Mesendoderm (in vitro differentiated cells): ENCODE results near the gene AGR2. TPM values are rescaled to one million over a fixed set of nuclear protein-coding genes. Genes with fewer than 3 reads are reported as not detected.
"Not testable (repeated sequence)": the region's sequence is repeated elsewhere in the genome, so short reads cannot be mapped to it uniquely, and the experiment has no call there.

Source experiments
- DNase-seq: peaks from one replicate; pipeline ENCODE4 v3.0.0; 2013
- H2AK5ac ChIP-seq: 2 replicates; pipeline ENCODE4 v1.6.1; 2013; ENCODE audit warnings: low read length, inconsistent platforms
- H2BK120ac ChIP-seq: 2 replicates; pipeline ENCODE4 v1.6.1; 2013; ENCODE audit warnings: low read depth, mild to moderate bottlenecking, low read length, moderate library complexity, mixed read lengths
- H2BK15ac ChIP-seq: replicated peaks from 2 replicates; pipeline ENCODE4 v1.6.1; 2013; ENCODE audit warnings: low read depth, mild to moderate bottlenecking, moderate library complexity
- H2BK5ac ChIP-seq: 2 replicates; pipeline ENCODE4 v1.6.1; 2013; ENCODE audit warnings: low read length, inconsistent platforms
- H3K18ac ChIP-seq: 2 replicates; pipeline ENCODE4 v1.6.1; 2013; ENCODE audit warnings: mild to moderate bottlenecking, low read length, mixed read lengths
- H3K23ac ChIP-seq: one replicate; pipeline ENCODE4 v1.6.1; 2013; ENCODE audit warnings: low read length
- H3K27ac ChIP-seq: 2 replicates; pipeline ENCODE4 v1.5.1; 2013; ENCODE audit warnings: low read depth, mild to moderate bottlenecking, inconsistent platforms, low read length, moderate library complexity
- H3K27me3 ChIP-seq: 2 replicates; pipeline ENCODE4 v1.6.1; 2013; ENCODE audit warnings: low read length, control low read depth, mild to moderate bottlenecking, inconsistent platforms; ENCODE audit not compliant: insufficient read depth, poor library complexity
- H3K36me3 ChIP-seq: 2 replicates; pipeline ENCODE4 v1.6.1; 2013; ENCODE audit warnings: low read length, inconsistent platforms; ENCODE audit not compliant: control insufficient read depth, insufficient read depth
- H3K4ac ChIP-seq: one replicate; pipeline ENCODE4 v1.6.1; 2013; ENCODE audit warnings: low read depth, mild to moderate bottlenecking, low read length, moderate library complexity
- H3K4me1 ChIP-seq: 2 replicates; pipeline ENCODE4 v1.6.1; 2013; ENCODE audit warnings: low read depth, low read length, inconsistent platforms; ENCODE audit not compliant: control insufficient read depth
- H3K4me2 ChIP-seq: 2 replicates; pipeline ENCODE4 v1.6.1; 2013; ENCODE audit warnings: low read length
- H3K4me3 ChIP-seq: 2 replicates; pipeline ENCODE4 v1.5.1; 2013; ENCODE audit warnings: mild to moderate bottlenecking, low read length
- H3K56ac ChIP-seq: one replicate; pipeline ENCODE4 v1.6.1; 2013; ENCODE audit warnings: low read length
- H3K79me1 ChIP-seq: 2 replicates; pipeline ENCODE4 v1.6.1; 2013; ENCODE audit warnings: low read length, inconsistent platforms
- H3K79me2 ChIP-seq: 2 replicates; pipeline ENCODE4 v1.6.1; 2013; ENCODE audit warnings: mild to moderate bottlenecking, low read length; ENCODE audit not compliant: control insufficient read depth, insufficient read depth
- H3K9ac ChIP-seq: 2 replicates; pipeline ENCODE4 v1.6.1; 2013; ENCODE audit warnings: low read length, inconsistent platforms
- H4K5ac ChIP-seq: one replicate; pipeline ENCODE4 v1.6.1; 2013; ENCODE audit warnings: low read length
- H4K8ac ChIP-seq: one replicate; pipeline ENCODE4 v1.6.1; 2013; ENCODE audit warnings: low read depth, mild to moderate bottlenecking, control low read depth, low read length, moderate library complexity
- WGBS: extraction: QIAGEN DNeasy Blood & Tissue Kit; methylation state at CpG from one replicate; pipeline ENCODE4 v1.1.7; 2013; ENCODE audit warnings: low lambda C conversion rate, missing lambda C conversion rate; ENCODE audit not compliant: insufficient coverage; ENCODE audit errors: extremely low coverage; 5-methylcytosine and 5-hydroxymethylcytosine counted together
- polyA plus RNA-seq, 2 experiments: library from polyadenylated mRNA; stranded (reverse); fragments of 200-250 nt; gene quantifications; one replicate each; pipeline ENCODE4 v1.2.3, GENCODE V29; 2013

Gene AGR2
- polyA plus RNA-seq (2013, experiment 1 of 2), result not detected
- polyA plus RNA-seq (2013, experiment 2 of 2), result not detected

DNA sequence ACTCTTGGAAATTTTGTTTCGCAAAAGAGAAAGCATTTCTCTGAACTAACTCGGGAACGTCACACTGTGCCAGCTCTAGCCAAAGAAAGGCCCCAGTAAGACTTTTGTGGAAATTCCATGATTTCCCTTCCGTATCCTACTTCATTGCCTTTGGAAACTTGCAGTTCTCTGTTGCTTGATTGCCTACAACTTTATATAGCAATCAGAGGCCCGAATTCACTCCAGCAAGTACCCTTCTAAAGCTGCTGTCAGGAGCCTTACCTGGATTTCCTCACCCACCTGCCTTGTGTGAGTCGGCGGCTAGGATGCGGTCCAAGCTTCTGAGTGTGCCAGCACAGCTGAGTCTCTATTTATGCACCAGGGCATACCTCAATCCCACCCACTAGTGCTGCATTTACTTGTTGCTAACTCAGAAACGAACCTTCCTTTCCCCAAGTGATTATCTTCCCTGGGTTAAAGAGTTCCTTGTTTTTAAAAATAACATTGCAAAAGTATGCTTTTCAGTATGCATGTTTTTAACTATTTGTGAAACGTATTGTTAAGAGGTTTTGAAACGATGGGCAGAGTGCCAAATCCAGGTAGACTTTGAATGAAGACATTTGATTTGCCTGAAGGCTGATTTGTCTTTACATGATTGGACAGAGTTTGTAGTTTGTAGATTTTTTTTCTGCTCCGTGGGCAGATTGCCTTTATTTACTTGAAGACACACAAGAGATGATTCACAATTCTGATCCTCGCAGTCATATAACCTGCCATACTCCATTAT is at the start of gene AGR2:
Gene AGR2, minus strand, starts transcription at position 326 of the 766 bp plus-strand sequence. CDS start 3,203 bp downstream, outside the sequence.
- H3K36me3 ChIP-seq, result no peaks in the 10 kb centered on the region
- no peak for DNase-seq
- no peaks in the 10 kb centered on the region for H3K27me3 ChIP-seq
- no peak within 1 kb of the TSS for H2BK5ac ChIP-seq
- H3K4ac ChIP-seq, result no peak within 1 kb of the TSS
- no peaks in the 10 kb centered on the region for H3K79me1 ChIP-seq
- no peak within 1 kb of the TSS for H3K27ac ChIP-seq
- no peak within 1 kb of the TSS for H3K56ac ChIP-seq
- H2BK120ac ChIP-seq, result no peak within 1 kb of the TSS
- no peak within 1 kb of the TSS for H3K9ac ChIP-seq
- H3K79me2 ChIP-seq, result no peaks in the 10 kb centered on the region
- H3K18ac ChIP-seq, result no peak within 1 kb of the TSS
- H3K23ac ChIP-seq, result no peak within 1 kb of the TSS
- H4K8ac ChIP-seq, result no peak within 1 kb of the TSS
- no peak within 1 kb of the TSS for H2AK5ac ChIP-seq
- no peak within 1 kb of the TSS for H2BK15ac ChIP-seq
- no peak within 1 kb of the TSS for H3K4me3 ChIP-seq
- no peaks in the 10 kb centered on the region for H3K4me1 ChIP-seq
- H4K5ac ChIP-seq, result no peak within 1 kb of the TSS
- no peak within 1 kb of the TSS for H3K4me2 ChIP-seq
- WGBS, result 100% methylated on average over 1 of the region's 13 CpGs

DNA sequence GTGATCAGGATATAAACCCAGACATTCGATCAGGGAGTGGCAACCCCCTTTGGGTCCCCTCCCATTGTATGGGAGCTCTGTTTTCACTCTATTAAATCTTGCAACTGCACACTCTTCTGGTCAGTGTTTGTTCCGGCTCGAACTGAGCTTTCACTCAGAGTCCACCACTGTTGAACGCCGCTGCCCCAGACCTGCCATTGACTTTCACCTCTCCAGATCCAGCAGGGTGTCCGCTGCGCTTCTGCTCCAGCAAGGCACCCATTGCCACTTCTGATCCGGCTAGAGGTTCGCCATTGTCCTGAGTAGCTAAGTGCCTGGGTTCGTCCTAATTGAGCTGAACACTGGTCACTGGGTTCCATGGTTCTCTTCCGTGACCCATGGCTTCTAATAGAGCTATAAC is 48.4 kb upstream of the AGR2 start:
- not testable (repeated sequence) for H3K9ac ChIP-seq, H3K79me2 ChIP-seq, H3K27me3 ChIP-seq, H3K4me2 ChIP-seq, H2BK15ac ChIP-seq, H2BK5ac ChIP-seq, H4K8ac ChIP-seq, H3K56ac ChIP-seq, H3K36me3 ChIP-seq, H3K18ac ChIP-seq, H3K27ac ChIP-seq, H3K4ac ChIP-seq, H2AK5ac ChIP-seq, H3K4me1 ChIP-seq, H2BK120ac ChIP-seq, H3K79me1 ChIP-seq, DNase-seq, H3K23ac ChIP-seq, H3K4me3 ChIP-seq, H4K5ac ChIP-seq
- no CpG with 5 or more reads among the region's 11 CpGs for WGBS

DNA sequence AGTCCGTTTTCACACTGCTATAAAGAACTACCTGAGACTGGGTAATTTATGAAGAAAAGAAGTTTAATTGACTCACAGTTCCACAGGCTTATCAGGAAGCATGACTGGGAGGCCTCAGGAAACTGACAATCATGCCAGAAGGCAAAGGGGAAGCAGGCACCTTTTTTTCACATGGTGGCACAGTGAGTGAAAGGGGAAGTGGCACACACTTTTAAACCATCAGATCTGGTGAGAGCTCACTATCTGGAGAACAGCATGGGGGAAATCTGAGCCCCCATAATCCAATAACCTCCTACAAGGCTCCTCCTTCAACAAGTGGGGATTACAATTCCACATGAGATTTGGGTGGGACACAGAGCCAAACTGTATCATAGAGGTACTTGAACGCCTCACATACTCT is 47.0 kb upstream of the AGR2 start:
- Histone ChIP-seq H3K4me3 (no peak overlapping the region), H3K56ac (no peak overlapping the region), H2BK120ac (no peak overlapping the region), H2BK15ac (no peak overlapping the region), H3K4me1 (peaks cover 3% of the 10 kb centered on the region), H3K79me1 (no peaks in the 10 kb centered on the region), H4K8ac (no peak overlapping the region), H3K79me2 (no peaks in the 10 kb centered on the region), H3K27ac (no peak overlapping the region), H3K4me2 (no peak overlapping the region), H3K23ac (no peak overlapping the region), H2AK5ac (no peak overlapping the region), H3K27me3 (no peaks in the 10 kb centered on the region), H3K36me3 (no peaks in the 10 kb centered on the region), H4K5ac (no peak overlapping the region), H3K9ac (no peak overlapping the region), H3K18ac (no peak overlapping the region), H2BK5ac (no peak overlapping the region), H3K4ac (no peak overlapping the region)
- peak; percentile 72 for DNase-seq
- WGBS, result no CpG with 5 or more reads among the region's 2 CpGs

DNA sequence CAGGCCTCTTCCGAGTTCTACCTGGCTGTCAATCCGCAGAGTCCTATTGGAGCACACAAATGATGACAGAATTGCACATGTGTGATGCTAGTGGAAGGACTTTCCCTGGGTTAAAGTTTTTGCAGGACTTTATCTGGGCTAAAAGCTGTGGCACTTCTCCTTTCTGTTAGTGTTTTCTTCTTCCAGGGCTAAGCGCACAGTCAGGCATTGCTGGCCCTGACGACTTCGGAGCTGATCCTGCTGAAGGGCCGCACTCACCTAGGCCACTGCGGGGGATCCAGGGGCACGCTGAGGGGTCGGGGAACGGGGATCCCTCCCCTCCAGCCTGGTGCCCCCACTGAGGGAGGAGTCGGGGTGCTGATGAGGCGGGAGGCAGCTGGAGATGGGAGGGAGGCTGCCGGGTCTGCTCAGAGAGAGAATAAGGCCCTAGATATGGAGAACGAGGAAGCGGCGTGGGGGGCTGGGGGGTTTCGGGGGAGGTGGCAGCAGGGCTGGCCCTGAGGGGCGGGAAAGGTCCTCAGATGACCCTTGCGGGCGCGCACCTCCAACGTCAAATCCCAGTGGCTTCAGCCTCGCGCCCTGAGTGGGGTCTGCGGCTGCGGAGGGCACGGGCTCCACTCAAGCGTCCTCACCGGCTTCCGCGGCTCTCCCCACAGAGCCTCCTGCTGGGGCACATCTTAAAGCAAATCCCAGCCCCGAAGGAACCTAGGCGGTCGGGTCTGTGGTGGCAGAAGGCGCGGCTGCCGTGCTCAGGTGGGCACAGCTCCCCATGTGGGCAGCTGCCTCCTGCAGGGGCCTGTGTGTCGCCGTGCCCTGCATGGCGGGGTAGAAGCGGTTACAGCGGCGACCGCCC is 46.0 kb upstream of the AGR2 start:
- Histone ChIP-seq H2BK15ac (no peak overlapping the region), H2BK120ac (no peak overlapping the region), H3K27ac (no peak overlapping the region), H3K36me3 (no peaks in the 10 kb centered on the region), H3K18ac (no peak overlapping the region), H2BK5ac (no peak overlapping the region), H3K4me1 (peaks cover 3% of the 10 kb centered on the region), H3K27me3 (no peaks in the 10 kb centered on the region), H3K4me2 (no peak overlapping the region), H3K79me1 (no peaks in the 10 kb centered on the region), H4K8ac (no peak overlapping the region), H4K5ac (no peak overlapping the region), H3K9ac (no peak overlapping the region), H3K4ac (no peak overlapping the region), H3K4me3 (no peak overlapping the region), H3K56ac (no peak overlapping the region), H2AK5ac (no peak overlapping the region), H3K79me2 (no peaks in the 10 kb centered on the region), H3K23ac (no peak overlapping the region)
- no peak for DNase-seq
- no CpG with 5 or more reads among the region's 44 CpGs for WGBS

DNA sequence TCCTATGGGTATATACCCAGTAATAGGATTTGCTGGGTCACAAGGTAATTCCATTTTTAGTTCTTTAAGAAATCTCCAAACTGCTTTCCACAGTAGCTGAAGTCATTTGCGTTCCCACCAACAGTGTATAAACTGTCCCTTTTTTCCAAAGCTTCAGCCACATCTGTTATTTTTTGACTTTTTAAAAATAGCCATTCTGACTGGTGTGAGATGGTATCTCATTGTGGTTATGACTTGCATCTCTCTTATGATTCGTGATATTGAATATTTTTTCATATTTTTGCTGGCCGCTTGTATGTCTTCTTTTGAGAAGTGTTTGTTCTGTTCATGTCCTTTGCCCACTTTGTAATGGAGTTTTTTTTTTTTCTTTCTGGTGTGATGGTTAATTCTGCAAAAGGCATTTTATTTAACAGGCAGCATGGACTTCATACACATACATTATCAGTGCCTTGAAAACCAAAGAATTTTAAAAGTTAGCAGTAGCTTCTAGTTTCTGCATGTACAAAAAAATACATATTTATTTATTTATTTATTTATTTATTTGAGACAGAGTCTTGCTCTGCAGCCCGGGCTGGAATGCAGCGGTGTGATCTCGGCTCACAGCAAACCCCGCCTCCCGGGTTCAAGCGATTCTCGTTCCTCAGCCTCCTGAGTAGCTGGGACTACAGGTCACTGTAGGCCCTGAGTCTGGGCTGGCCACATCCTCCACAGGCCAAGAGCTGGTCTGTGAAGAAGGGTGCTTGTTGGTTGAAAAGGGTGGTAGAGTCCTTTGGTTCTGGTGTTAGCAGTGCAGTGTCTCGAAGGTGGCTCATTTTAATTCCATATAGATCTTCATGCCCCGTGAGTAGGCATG is 44.7 kb upstream of the AGR2 start:
- H3K4me2 ChIP-seq, result no peak overlapping the region
- H3K18ac ChIP-seq, result no peak overlapping the region
- peak overlapping the region; percentile 13 for H4K8ac ChIP-seq
- H3K4me3 ChIP-seq, result no peak overlapping the region
- no peak overlapping the region for H3K23ac ChIP-seq
- no peak overlapping the region for H3K4ac ChIP-seq
- no peak overlapping the region for H2BK120ac ChIP-seq
- no CpG with 5 or more reads among the region's 12 CpGs for WGBS
- H2BK5ac ChIP-seq, result no peak overlapping the region
- H3K36me3 ChIP-seq, result no peaks in the 10 kb centered on the region
- no peak overlapping the region for H2BK15ac ChIP-seq
- H2AK5ac ChIP-seq, result no peak overlapping the region
- no peaks in the 10 kb centered on the region for H3K27me3 ChIP-seq
- H3K27ac ChIP-seq, result no peak overlapping the region
- peaks cover 3% of the 10 kb centered on the region for H3K4me1 ChIP-seq
- H4K5ac ChIP-seq, result no peak overlapping the region
- no peak overlapping the region for H3K9ac ChIP-seq
- H3K79me2 ChIP-seq, result no peaks in the 10 kb centered on the region
- no peak for DNase-seq
- H3K56ac ChIP-seq, result no peak overlapping the region
- H3K79me1 ChIP-seq, result no peaks in the 10 kb centered on the region
